HG02870 (cell line): ENCODE measurements around the gene EHD1.

Source experiments
- ATAC-seq: cut with Tn5 transposase; IDR thresholded peaks from one replicate; pipeline ENCODE4 v1.9.1; 2021; ENCODE audit warnings: mild to moderate bottlenecking, moderate library complexity; ENCODE audit not compliant: unreplicated experiment

Gene EHD1

DNA sequence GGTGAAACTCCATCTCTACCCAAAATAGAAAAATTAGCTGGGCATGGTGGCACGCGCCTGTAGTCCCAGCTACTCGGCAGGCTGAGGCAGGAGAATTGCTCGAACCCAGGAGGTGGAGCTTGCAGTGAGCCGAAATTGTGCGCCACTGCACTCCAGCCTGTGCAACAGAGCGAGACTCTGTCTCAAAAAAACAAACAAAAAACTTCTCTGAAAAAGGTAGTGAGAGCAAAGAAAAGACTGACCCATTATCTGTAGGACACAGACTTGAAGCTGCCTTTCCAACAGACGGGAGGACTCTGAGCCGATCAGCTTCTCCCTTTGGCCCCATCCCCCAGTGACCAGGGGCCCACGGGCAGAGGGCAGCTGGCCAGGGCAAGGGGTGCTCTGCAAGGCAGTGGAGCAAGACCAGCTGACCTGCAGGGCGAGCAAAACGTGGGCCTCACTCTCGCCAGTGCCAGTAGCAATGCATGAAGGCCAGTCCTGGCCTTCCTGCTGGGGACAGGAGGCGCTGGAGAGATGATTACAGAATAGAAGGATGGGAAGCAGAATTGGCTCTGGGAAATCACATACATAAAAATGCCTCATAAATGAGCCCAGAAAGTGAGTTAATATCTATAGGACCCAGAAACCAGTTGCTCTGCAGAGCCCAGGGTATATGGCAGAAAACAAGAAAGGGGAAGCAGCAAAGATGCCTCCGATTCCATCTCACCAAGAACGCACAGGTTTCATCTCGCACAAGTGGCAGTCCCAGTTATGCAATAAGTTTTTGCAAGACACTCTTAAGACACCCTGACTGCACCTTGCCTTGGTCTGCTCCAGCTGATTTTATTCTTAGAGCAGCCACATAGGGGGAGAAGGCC, 2.8 kb downstream of the EHD1 start:
- no peak for ATAC-seq

DNA sequence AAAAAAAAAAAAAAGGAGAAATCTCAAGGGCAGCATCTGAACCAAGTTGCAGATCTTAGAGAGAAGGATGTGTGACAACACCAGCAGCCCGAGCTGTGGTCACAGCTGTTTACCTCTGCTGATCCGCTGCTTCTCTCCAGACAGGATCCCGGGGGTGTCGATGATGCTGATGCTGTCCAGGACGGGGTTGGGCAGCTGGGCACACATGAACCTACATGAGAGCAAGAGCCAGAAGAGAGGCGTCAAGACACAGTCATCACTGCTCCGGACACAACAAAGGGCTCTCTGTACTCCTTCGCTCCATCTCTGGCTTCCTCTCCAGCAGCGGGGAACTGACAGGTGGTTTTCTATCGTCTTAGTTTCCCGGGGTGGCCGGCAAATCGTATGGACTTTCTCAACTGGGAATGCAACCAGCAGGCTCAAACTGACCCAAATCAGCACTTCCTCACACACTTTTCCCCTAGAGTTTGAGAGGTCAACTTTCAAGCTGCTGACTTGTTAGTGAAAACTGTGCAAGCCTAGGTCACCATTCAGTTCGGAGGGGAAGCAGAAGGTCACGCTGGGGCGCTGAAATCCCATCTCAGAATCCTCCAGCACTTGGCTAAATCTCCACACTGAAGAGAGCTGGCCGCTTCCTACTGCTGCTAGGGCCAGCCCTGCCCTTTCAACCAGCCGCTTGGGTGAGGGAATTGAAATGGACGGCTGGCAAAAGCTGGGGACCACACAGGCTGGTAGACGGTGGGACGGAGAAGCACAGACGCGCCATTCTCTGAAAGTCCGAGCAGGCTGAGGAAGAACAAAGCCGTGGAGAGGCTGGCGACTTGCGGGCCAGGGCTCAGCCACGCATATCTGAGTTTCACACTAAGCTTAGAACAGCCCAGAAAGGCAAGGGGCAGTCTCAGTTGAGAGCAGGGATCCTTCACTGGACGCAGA, 3.8 kb downstream of the EHD1 start:
- ATAC-seq: no peak

DNA sequence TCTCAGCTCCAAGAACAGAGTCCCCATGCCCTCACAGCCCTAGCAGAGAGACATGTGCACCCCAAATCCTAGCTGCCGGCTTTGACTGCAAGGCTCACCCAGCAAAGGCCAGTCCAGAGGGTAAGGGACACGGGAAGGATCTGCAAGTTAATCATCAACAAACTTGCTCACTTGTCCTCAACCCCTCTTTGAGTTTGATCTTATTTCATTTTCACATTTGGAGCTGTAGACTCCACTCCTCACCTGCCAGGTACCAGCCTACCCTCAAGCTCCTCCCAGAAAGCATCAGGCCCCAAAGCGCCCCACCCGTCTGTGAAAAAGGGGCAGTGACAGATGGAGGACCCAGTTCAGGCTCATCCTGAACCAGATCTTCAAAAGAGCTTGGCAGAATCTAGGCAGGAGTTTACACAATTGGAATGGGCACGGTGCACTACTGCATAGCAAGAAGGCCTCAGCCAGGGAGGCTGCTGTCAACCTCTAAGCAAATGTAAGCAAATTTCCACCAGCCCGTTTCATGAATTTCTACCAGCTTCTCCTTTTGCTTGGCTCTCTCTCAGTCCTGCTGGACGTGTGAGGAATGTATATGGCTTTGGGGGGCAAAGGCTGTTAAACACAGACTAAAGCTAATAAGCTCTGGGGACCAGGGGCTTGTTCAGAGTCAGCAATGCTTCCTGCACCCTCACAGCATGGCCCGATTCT, 5.5 kb downstream of the EHD1 start:
- ATAC-seq: no peak

DNA sequence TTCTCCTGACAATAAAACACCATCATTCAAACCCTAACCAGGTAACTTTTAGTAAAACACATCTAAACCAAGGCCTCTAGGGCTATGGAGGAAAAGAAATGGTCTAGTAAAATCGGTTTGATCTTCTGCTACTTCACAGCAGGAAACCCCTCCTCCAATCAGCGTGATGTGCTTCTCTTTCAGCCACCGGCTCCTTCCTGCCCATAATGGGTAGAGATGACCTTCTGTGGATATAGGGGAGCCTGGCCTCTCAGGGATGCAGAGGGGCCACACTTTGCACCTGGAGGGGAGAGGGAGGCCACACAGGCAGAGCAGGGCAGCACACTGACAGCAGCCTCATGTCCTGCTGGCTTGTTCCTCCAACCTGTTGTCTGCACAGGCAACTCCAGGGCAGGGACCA, 6.9 kb downstream of the EHD1 start:
- ATAC-seq: no peak

DNA sequence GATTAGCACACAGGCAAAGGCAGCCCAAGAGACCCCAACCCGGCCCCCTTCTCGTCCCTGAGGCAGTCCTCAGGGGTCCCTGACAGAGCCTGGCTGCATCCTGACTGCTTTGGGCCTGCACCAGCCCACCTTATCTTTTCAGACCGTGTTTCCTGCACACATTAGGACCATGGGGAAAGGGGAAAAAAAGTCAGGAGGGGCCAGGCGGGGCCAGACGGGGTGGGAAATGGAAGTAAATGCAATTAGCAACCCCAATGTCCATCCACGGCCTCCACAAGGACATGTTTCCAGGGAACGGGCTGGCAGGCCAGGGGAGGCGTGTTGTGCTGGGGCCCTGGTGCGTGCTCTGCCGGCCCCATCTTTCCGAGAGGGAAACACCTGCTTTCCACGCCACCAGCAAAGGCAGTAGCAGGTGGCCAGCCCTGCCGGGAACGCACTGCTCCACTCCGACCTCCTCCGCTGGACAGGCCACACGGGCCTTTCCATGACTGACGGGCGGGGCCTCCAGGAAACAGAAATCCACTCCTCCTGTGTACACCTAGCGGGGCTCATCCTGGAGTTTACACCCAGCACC, 7.4 kb downstream of the EHD1 start:
- no peak for ATAC-seq

DNA sequence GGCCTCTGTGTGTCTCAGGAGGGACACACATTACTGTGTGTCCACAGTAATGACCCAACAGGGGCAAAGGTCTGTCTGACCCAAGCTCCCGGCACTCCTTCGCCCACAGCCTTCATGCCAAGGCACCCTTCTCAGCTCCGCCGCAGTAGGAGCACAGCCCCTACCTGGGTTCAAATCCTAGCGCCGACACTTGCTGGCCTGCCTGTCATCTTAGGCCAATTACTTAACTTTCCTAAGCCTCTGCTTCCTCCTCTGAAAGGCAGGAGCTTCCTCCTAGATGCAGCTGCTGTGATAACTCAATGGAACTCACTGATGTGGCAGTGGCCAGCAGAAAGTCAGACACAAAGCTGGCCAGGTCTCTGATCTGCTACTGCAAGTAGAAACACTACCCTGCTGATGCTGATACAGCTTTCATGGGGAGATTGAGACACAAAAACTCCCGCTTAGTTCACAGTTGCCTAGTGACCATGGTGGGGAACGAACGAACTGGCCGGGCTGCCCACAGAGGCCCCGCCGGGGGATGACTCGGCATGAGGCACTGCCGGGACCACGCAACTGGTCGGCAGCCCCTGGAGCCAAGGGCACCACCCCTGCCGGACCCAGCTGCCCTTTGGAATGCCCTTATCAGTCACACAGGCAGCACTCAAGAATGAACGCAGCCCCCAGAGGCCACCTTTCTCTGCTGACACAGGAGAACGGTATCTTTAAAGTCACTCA, 8.1 kb downstream of the EHD1 start:
- ATAC-seq: no peak

DNA sequence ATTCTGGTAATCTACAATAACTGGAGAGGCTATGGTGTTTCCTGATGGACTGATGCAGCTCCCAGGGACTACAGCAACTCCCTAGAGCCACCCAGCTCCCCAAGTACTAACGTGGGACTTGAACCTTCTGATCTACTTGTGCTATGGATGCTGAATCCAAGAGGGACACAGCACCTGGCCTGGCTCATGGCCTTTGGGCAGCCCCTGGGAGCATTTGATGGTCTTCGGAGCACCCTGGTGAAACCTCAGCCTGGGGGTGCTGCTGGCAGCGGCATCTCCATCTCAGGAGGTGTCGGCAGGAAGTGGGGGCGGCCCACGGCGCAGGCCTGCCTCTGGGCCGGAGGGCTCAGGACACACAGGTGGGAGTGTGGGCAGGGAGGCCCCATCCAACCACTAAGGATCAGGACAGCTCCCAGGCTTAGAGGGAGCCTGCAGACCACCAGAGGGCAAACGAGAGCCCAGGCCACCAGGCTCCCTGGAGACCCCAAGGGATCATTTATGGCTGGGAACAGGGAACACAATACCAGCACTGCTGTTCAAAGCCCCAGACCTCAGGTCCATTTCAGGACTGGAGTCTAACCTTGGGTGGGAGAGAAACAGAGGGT, 8.7 kb downstream of the EHD1 start:
- ATAC-seq: no peak

DNA sequence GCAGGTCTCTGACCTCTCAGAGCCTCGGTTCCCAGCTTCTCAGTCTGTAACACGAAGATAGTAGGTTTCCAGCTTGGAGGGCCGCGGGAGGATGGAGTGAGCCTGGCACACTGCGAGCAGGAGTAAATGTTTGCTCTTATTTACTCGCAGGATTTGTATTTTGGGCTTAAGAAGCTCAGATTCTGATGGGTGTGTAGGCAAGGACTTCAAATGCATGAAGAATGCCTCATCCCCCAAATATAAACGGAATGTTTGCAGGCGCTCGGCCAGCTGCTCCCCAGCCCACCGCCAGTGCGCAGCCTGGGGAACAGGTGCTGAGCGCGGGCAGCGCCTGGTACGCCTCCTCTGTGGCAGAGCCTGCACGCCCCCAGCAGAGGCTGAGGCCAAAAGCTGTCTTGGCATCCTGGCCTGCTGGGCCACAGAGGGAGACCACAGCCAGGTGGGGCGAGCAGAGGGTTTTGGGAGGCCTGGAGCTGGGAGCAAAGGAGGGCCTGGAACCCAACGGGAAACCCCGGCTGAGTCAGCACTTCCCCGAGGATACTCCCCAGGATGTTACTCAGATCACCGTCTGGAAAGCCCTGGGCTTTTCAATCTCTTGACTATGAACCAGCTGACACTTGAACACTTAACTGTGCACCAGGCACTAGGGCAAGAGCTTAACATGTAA, 9.4 kb downstream of the EHD1 start:
- ATAC-seq: no peak

DNA sequence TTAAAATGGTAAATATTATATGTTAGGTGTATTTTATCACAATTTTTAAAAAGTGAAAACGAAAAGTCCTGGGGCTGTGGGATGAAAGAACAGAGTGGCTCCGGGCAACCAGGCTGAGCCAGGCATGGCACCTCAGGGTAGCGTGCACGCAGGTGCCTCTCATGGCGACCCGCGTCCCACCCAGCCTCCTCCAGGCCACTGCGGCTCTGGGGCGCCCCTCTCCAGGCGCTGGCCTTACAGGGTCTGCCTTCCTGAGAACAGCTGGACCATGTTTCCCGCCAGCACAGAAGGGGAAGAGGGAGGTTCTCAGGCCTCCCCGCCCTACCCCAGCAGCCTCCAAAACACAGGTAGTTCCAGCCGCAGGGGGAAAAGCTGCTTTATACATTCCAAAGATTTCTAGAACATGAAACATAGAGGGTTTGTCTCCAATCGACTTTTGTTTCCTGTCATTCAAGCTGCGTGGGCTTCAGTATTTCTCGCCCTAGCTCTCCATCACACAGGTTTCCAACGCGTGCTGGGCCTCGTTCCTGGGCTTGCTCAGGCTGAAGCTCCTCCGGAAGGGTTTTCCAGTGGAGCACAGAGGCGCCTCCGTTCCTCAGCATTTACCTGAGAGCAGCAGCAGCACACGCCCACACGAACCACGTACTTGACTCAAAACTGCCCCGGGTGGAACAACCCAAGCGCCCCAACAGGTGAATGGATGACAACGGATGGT, 10.5 kb downstream of the EHD1 start:
- no peak for ATAC-seq

DNA sequence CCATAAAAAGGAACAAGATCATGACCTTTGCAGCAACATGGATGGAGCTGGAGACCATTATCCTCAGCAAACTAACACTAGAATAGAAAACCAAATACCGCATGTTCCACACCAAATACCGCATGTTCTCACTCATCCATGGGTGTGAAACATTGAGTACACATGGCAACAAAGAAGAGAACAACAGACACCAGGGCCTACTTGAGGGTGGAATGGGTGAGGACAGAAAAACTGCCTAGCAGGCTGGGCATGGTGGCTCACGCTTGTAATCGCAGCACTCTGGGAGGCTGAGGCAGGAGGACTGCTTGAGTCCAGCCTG, 12.3 kb downstream of the EHD1 start:
- no peak for ATAC-seq

DNA sequence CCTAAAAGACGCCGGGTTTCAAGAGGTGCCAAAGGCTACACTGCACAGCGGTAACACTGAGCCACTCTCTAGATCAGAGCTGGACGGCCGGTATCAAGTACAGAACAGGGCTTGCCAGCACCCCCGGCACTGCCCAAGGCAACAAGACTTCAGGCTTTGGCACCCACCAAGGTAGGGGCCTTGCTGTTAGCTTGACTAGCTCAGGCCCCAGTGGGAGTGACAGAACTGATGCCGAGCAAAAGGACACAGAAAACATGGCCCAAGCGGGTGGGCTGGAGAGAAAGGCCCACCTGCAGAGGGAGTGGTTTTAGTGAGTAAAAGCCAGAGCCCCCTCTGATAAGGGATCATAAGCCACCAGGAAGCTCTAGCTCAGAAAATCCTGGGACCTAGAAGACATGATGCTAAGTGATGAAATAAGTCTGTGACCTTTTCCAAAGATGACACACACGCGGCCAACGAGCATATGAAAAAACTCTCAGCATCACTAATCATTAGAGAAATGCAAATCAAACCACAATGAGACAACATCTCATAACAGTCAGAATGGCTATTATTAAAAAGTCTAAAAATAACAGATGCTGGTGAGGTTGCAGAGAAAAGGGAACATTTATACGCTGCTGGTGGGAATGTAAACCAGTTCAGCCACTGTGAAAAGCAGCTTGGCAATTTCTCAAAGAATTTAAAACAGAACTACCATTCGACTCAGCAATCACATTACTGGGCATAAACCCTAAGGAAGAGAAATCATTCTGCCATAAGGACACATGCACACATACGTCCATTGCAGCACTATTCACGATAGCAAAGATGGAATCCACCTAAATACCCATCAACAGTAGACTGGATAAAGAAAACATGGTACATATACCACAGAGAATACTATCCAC, 12.9 kb downstream of the EHD1 start:
- ATAC-seq: no peak

DNA sequence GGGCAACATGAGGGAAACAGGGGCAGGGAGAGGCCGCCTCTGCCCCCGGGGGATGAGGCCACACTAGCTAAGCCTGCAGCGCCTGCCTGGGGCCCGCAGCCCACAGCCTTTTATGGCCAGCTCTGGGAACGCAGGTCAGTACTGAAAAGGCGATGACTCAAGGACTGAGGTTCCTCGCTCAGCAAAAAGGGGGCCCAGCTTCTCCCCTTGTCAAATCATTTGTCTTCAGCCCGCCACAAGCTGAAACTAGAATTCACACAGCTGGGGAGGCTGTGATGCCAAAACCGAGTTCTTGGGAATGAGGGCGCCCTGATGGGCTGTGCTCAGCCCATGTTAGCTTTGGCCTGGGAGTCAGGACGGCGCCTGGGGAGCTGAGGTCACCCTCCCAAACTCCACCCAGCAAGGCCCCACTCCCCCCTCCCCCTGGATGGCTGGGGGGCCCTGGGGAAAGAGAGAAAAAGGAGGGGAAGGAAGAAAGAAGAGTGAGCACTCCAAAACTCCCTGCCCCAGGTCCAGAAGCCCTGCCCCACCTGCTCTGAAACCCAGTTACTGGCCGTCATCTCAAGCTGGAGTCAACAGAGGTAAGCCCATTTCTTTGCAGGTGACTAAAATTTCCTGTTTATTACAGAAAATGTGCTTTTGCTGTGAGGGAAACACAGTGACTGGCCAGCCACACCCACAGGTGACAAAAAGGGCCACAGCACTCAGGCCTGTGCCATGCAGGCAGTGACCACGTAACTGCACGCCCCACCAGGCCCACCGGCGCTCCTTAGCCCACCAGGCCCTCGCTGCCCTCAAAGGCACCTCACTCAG, 13.7 kb downstream of the EHD1 start:
- no peak for ATAC-seq

DNA sequence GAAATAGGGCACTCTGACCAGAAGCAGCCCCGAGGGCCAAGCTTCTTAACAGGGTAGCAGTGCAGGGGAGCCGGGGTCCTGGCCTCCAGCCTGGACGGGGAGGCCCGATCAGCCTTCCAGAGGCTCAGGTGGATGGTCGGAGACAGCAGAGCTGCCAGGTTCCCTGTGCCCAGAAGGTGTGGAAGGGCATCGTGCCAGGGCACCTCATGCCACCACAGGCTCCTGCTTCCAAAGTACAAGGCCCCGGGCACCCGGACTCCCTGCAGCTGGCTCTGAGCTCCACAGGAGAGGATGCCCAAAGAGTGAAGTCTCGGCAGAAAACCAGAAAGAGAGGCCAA, 14.3 kb downstream of the EHD1 start:
- no peak for ATAC-seq

DNA sequence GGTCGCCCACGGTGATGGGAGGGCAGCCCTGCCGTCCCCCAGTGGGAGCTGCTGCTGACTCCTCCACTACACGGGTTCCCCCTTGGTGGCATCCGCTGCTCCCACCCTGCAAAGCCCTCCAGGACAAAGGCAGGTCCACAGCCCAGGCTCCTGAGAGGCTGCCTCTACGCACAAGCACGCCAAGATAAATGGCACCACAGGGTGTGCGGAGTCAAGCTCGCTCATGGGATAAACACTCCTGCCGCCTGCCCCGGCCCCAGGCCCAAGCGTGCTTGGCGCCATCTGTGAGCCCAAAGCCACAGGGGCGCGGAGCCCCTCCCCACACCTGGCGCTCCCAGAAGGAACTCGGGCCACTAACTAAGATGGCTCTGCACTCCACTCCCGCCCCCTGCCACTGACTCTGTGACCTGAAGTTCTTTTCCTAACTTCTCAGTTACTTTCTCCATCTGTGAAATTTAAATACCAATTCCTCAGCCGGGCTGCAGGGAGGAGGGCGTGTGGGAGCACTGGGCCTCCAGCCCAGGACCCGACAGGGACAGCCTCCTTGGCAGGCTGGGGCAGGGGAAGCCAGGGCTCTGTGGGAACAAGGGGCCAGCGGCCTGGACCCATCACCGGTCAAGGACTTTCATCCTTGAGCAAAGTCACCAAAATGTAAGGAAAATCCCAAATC, 14.9 kb downstream of the EHD1 start:
- no peak for ATAC-seq

DNA sequence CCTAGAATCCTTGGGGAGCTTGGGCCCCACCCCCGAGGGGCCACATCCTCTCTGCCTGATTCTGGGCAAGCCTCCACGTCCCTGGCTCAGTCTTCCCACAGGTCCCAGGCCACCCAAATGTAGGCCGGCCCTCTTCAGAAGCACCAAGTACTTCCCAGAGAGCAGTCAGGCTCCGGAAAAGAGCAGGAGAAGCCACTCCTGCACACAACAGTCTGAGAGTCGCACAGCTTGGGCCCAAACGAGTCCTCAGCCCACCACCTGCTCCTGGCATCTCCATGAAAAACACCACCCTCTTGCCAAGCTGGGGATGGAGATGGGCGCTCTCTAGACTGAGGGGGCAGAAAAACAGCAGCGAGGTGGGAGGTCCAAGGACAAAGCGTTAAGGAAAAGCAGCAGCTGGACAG, 15.4 kb downstream of the EHD1 start:
- no peak for ATAC-seq

DNA sequence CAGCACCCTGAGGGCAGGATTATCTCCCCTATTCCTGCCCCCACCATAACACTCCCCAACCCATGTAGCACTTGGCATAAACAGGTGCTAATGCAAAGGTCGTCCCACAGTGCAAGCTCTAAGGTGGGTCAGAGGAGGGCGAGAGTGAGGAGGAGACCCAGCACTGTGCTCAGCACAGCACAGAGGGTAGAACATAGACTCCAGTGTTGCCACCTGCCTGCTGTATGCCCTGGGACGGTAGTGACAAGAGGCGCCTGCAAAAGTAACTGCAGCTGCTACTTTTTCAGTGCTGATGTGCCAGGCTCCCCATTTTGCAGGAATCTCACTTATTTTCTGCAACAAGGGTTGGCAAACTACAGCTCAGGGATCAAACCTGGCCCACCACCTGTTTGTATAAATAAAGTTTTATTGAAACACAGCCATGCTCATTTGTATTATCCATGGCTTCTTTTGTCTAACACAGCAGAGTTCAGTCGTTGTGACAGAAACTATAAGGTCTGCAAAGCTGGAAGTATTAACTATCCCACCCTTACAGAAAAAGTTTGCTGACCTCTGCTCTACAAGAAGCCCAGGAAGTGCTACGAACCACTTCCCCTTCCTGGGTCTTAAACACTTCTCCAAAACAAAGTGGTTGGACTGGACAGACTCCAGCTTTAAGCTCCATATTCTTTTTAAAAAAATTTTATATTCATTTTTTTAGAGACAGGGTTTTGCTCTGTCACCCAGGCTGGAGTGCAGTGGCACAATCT, 17.0 kb downstream of the EHD1 start:
- no peak for ATAC-seq
